ENCODE data around the gene SDK2. TPM values are rescaled to one million over a fixed set of nuclear protein-coding genes. Genes with fewer than 3 reads are reported as not detected.
"Not testable (repeated sequence)": the region's sequence is repeated elsewhere in the genome, so short reads cannot be mapped to it uniquely, and the experiment has no call there.

SDK2 gene
- polyA plus RNA-seq, 3 donors from 2014 or later = not detected

GRCh38 chr17:73336408-73337329, 307.6 kb downstream of the SDK2 start:
- Mint-ChIP-seq H3K4me3 (no peak overlapping the region), H3K27ac (no peak overlapping the region), H3K27me3 (ENCODE audit: low read depth in 3 of 3) (peaks cover 0 to 4% (median 0%) of the 10 kb centered on the region in 3 donors), H3K9me3 (no peaks in the 10 kb centered on the region), H3K4me1 (no peaks in the 10 kb centered on the region), H3K36me3 (no peaks in the 10 kb centered on the region)
- no peak for DNase-seq

GRCh38 chr17:73335591-73336407, 308.4 kb downstream of the SDK2 start:
- Mint-ChIP-seq H3K27me3 (ENCODE audit: low read depth in 3 of 3) (peaks cover 0 to 4% (median 0%) of the 10 kb centered on the region in 3 donors), H3K36me3 (no peaks in the 10 kb centered on the region), H3K27ac (no peak overlapping the region), H3K9me3 (no peaks in the 10 kb centered on the region), H3K4me3 (no peak overlapping the region), H3K4me1 (no peaks in the 10 kb centered on the region)
- DNase-seq = no peak

DNA sequence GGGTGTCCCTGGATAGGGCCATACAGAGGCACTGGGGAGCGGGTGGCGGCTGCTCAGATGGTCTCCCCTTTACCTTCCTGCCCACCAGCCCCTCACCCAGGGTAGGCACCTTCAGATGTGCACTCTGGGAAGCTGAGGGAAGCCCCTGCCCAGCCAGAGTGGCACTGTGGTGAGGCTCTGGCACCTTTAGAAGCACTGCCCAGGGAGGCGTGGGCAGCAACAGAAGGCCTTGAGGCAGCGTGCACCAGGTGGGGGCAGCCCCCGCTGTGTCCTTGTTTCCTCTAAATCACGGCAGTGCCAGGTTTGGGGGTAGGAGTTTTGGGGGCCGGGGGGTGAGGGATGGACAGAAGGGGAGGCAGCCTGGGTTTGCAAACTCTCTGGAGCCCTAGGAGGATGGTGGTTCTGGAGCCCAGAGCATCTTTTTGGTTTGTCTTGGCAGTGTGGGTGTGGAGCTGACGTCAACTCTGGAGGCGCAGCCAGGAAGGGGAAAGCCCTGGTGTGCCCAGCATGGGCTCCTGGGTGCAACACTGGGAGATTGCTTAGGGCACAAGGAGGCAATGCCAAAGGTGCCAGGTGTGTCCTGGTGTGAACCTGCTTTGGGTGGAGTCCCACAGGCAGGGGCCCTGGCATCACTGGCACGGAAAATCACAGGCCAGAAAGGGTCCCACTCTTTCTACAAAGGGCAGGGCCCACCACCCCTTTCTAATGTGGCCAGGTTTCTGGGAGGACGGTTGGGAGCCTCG, 309.3 kb downstream of the SDK2 start:
- H3K4me3 Mint-ChIP-seq = no peak overlapping the region
- no peaks in the 10 kb centered on the region for H3K4me1 Mint-ChIP-seq

DNA sequence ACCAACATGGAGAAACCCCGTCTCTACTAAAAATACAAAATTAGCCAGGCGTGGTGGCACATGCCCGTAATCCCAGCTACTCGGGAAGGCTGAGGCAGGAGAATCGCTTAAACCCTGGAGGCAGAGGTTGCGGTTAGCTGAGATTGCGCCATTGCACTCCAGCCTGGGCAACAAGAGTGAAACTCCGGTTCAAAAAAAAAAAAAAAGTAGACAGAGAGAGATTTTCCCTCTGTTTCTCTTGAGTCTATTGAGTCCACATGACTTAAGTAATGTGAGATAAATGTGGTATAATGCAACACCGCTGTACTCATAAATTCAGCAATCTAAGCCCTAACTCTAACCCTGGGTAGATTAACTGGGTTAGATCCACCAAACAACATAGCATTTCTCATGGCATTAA, 310.8 kb downstream of the SDK2 start:
- DNase-seq; H3K27ac Mint-ChIP-seq; H3K4me3 Mint-ChIP-seq; H3K27me3 Mint-ChIP-seq (ENCODE audit: low read depth in 3 of 3); H3K36me3 Mint-ChIP-seq; H3K9me3 Mint-ChIP-seq; H3K4me1 Mint-ChIP-seq: not testable (repeated sequence)

More for the DNA sequence above, 309.3 kb downstream of the SDK2 start:
- Mint-ChIP-seq H3K27me3 (ENCODE audit: low read depth in 3 of 3) (peaks cover 0 to 4% (median 0%) of the 10 kb centered on the region in 3 donors), H3K27ac (no peak overlapping the region), H3K9me3 (no peaks in the 10 kb centered on the region), H3K36me3 (no peaks in the 10 kb centered on the region)
- no peak for DNase-seq

- no peaks in the 10 kb centered on the region for H3K9me3 Mint-ChIP-seq
- H3K27me3 Mint-ChIP-seq (ENCODE audit: low read depth in 3 of 3) = peaks cover 0 to 5% (median 5%) of the 10 kb centered on the region in 3 donors
Measured at GRCh38 chr17:73331060-73331459, 313.2 kb downstream of the SDK2 start.

GRCh38 chr17:73327676-73328075, 316.6 kb downstream of the SDK2 start:
- Mint-ChIP-seq H3K4me3 (no peak overlapping the region), H3K36me3 (no peaks in the 10 kb centered on the region), H3K4me1 (no peaks in the 10 kb centered on the region), H3K27ac (no peak overlapping the region), H3K27me3 (ENCODE audit: low read depth in 3 of 3) (peaks cover 0 to 12% (median 3%) of the 10 kb centered on the region in 3 donors), H3K9me3 (no peaks in the 10 kb centered on the region)
- no peak for DNase-seq

More at GRCh38 chr17:73331060-73331459, 313.2 kb downstream of the SDK2 start:
- H3K4me3 Mint-ChIP-seq = no peak overlapping the region
- no peak for DNase-seq
- H3K4me1 Mint-ChIP-seq = no peaks in the 10 kb centered on the region
- no peak overlapping the region for H3K27ac Mint-ChIP-seq
- no peaks in the 10 kb centered on the region for H3K36me3 Mint-ChIP-seq

DNA sequence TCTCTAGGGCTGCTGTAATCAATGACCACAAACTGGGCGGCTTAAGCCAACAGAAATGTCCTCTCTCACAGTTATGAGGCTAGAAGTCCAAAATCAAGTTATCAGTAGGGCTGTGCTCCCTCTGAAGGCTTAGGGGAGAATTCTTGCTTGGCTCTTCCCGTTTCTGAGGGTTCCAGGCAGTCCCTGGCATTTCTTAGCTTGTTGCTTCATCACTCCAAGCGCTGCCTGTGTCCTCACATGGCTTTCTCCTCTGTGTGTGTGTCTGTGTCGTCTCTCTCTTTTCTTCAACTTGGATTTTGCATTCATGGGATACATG, 318.8 kb downstream of the SDK2 start:
- no peak for DNase-seq
- H3K4me3 Mint-ChIP-seq = no peak overlapping the region

GRCh38 chr17:73324711-73325526, 319.3 kb downstream of the SDK2 start:
- no peaks in the 10 kb centered on the region for H3K36me3 Mint-ChIP-seq

More for the DNA sequence above, 318.8 kb downstream of the SDK2 start:
- H3K9me3 Mint-ChIP-seq = no peaks in the 10 kb centered on the region
- peaks cover 0 to 12% (median 4%) of the 10 kb centered on the region in 3 donors for H3K27me3 Mint-ChIP-seq (ENCODE audit: low read depth in 3 of 3)
- no peaks in the 10 kb centered on the region for H3K36me3 Mint-ChIP-seq
- H3K27ac Mint-ChIP-seq = no peak overlapping the region
- no peaks in the 10 kb centered on the region for H3K4me1 Mint-ChIP-seq

GRCh38 chr17:73324160-73324475, 320.1 kb downstream of the SDK2 start:
- Mint-ChIP-seq H3K4me3 (no peak overlapping the region), H3K4me1 (no peaks in the 10 kb centered on the region)

More at GRCh38 chr17:73324711-73325526, 319.3 kb downstream of the SDK2 start:
- Mint-ChIP-seq H3K9me3 (no peaks in the 10 kb centered on the region), H3K4me1 (no peaks in the 10 kb centered on the region), H3K27me3 (ENCODE audit: low read depth in 3 of 3) (peaks cover 0 to 12% (median 4%) of the 10 kb centered on the region in 3 donors), H3K4me3 (no peak overlapping the region), H3K27ac (no peak overlapping the region)
- no peak for DNase-seq

DNA sequence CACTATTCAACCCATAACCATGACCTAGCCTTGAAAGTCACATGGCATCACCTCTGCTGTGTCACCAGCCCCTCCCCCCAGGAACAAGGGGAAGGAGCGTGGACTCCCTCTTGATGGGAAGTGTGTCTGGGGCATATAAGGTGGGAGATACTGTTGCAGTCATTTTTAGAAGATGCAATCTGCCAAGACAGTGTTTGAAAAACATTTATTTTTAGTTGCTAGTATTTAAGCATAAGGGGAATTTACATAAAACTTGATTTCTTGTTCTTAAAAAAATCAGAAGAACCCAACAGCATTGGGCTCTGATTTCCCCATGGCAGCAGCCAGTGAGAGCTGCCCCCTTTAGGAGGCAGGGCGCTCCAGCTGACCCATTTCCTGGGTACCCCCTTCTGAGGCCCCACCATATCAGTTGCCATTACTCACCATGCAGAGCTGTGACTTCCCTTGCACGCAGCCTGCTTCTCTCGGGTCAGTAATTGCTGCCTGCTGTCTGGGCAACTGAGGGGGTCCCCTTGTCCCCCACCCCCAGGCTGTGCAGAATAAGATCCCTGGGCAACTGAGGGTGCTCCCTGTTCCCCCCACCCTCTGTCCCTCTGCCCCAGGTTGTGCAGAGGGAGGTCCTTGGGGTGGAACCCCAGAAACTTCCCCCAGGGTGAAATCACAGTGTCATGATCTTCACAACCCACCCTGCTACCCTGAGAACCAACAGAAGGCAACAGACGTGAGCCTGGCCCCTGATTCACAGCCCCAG, 320.7 kb downstream of the SDK2 start:
- no peak for DNase-seq
- H3K27me3 Mint-ChIP-seq (ENCODE audit: low read depth in 3 of 3) = peaks cover 0 to 11% (median 4%) of the 10 kb centered on the region in 3 donors
- no peak overlapping the region for H3K4me3 Mint-ChIP-seq
- H3K4me1 Mint-ChIP-seq = no peaks in the 10 kb centered on the region
- H3K27ac Mint-ChIP-seq = no peak overlapping the region
- no peaks in the 10 kb centered on the region for H3K36me3 Mint-ChIP-seq
- no peaks in the 10 kb centered on the region for H3K9me3 Mint-ChIP-seq

More at GRCh38 chr17:73324160-73324475, 320.1 kb downstream of the SDK2 start:
- no peak for DNase-seq
- Mint-ChIP-seq H3K36me3 (no peaks in the 10 kb centered on the region), H3K27me3 (ENCODE audit: low read depth in 3 of 3) (peaks cover 0 to 15% (median 4%) of the 10 kb centered on the region in 3 donors), H3K27ac (no peak overlapping the region), H3K9me3 (no peaks in the 10 kb centered on the region)

- Mint-ChIP-seq H3K27ac (no peak overlapping the region), H3K4me1 (no peaks in the 10 kb centered on the region), H3K36me3 (no peaks in the 10 kb centered on the region), H3K27me3 (ENCODE audit: low read depth in 3 of 3) (peaks cover 0 to 9% (median 2%) of the 10 kb centered on the region in 3 donors), H3K4me3 (no peak overlapping the region), H3K9me3 (no peaks in the 10 kb centered on the region)
- no peak for DNase-seq
Measured at GRCh38 chr17:73320601-73321264, 323.5 kb downstream of the SDK2 start.

GRCh38 chr17:73319766-73320165, 324.5 kb downstream of the SDK2 start:
- Mint-ChIP-seq H3K27me3 (ENCODE audit: low read depth in 3 of 3) (peaks cover 0 to 5% (median 2%) of the 10 kb centered on the region in 3 donors), H3K27ac (no peak overlapping the region), H3K4me1 (no peaks in the 10 kb centered on the region), H3K9me3 (no peaks in the 10 kb centered on the region), H3K4me3 (no peak overlapping the region), H3K36me3 (no peaks in the 10 kb centered on the region)
- DNase-seq = no peak

All from immature natural killer cell (primary cell).